KG1 (cell line): ENCODE results near the gene MMP11.

Experiments
- DNase-seq: peaks from one replicate; lab custom pipeline; 2025; lab: John Stamatoyannopoulos, UW

Gene MMP11

GRCh38 chr22:23831781-23832180 lies 59.1 kb downstream of the MMP11 start:
- DNase-seq, result no peak

GRCh38 chr22:23832226-23833016 lies 59.8 kb downstream of the MMP11 start:
- no peak for DNase-seq

DNA sequence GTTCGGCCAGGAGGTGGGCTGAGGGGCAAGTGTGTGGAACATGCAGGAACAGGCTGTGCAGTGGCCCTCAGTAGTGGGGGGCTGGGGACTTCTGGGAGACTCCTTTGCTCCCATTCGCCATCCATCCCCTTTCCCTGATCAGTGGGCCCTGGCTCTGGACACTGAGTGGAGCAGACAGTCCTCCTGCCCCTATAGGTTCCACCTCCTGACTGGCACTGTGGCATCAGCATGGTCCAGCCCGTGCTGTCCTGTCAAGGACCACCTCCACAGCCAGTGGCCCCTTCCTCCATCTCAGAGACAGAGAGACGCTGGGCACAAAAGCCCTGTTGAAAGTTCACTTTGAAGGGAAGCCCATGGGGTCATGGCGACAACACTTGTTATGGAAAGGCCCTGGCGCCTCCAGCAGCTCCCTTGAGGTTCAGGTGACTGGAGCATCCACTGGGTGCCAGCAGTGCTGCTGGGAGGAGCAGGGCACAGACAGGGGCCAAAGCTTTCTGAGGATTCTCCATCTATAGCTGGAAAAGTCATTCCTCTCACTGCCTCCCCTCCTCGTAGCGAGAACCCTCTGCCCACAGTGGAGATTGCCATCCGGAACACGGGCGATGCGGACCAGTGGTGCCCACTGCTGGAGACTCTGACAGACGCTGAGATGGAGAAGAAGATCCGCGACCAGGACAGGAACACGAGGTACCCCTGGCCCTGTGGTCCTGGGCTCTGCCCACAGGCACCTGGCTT lies 60.5 kb downstream of the MMP11 start:
- no peak for DNase-seq
